ENCODE data around the gene ABR. TPM values are rescaled to one million over a fixed set of nuclear protein-coding genes. Genes with fewer than 3 reads are reported as not detected.

The ABR gene
- total and polyA plus RNA-seq, 4 donors: 2.7 to 12.9 (median 6.8) TPM

DNA sequence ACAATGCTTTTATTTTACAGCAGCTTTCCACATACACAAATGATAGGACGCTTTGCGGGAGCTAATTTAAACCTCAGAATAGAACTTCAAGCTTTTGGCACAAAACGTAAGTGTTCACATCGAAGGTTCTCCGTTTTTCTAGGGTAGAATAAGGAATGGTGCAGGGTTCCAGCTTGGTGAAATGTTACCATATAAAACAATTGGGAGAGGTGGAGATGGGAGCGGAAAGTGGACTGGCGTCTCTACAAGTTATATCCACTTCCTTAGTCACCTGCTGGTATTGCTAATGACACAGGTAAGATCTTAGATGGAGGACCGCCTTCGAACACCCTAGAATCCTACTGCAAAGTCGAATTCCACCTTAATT is 198.5 kb downstream of the ABR start:
- no peaks in the 10 kb centered on the region for H3K36me3 ChIP-seq (ENCODE audit: control insufficient read depth in 4 of 4, insufficient read depth in 3 of 4, low read depth in 1 of 4, low read length in 3 of 4)
- H3K4me1 ChIP-seq (ENCODE audit: control insufficient read depth in 4 of 4, insufficient read depth in 4 of 4, low read length in 3 of 4): peaks cover 0 to 23% (median 15%) of the 10 kb centered on the region in 4 donors
- H3K4me3 ChIP-seq (ENCODE audit: low read depth in 1 of 3, low read length in 3 of 3): no peak overlapping the region
- H3K27me3 ChIP-seq (ENCODE audit: control insufficient read depth in 4 of 4, insufficient read depth in 4 of 4, low read length in 3 of 4): no peaks in the 10 kb centered on the region
- H3K9me3 ChIP-seq (ENCODE audit: control insufficient read depth in 4 of 4, low read length in 3 of 4): no peaks in the 10 kb centered on the region
- no peak overlapping the region for H3K9ac ChIP-seq (ENCODE audit: low read depth in 1 of 2, low read length in 2 of 2)
- no peak for TF ChIP-seq REST (IDR thresholded peaks at IDR 0.05)
- no peak for TF ChIP-seq JUND (IDR thresholded peaks at IDR 0.05)
- no peak for TF ChIP-seq SP1 (IDR thresholded peaks at IDR 0.05)
- TF ChIP-seq, protein P1, sequence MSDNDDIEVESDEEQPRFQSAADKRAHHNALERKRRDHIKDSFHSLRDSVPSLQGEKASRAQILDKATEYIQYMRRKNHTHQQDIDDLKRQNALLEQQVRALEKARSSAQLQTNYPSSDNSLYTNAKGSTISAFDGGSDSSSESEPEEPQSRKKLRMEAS (IDR thresholded peaks at IDR 0.05): no peak
- TF ChIP-seq, protein P2, sequence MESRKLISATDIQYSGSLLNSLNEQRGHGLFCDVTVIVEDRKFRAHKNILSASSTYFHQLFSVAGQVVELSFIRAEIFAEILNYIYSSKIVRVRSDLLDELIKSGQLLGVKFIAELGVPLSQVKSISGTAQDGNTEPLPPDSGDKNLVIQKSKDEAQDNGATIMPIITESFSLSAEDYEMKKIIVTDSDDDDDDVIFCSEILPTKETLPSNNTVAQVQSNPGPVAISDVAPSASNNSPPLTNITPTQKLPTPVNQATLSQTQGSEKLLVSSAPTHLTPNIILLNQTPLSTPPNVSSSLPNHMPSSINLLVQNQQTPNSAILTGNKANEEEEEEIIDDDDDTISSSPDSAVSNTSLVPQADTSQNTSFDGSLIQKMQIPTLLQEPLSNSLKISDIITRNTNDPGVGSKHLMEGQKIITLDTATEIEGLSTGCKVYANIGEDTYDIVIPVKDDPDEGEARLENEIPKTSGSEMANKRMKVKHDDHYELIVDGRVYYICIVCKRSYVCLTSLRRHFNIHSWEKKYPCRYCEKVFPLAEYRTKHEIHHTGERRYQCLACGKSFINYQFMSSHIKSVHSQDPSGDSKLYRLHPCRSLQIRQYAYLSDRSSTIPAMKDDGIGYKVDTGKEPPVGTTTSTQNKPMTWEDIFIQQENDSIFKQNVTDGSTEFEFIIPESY (IDR thresholded peaks at IDR 0.05): no peak
- no peak for TF ChIP-seq FOXA1 (IDR thresholded peaks at IDR 0.05)
- no peak for TF ChIP-seq NR2F2 (IDR thresholded peaks at IDR 0.05)
- TF ChIP-seq FOXA2 (IDR thresholded peaks at IDR 0.05): no peak
- no peak for TF ChIP-seq EGR1 (IDR thresholded peaks at IDR 0.05; ENCODE audit: low read depth in 2 of 2)
- TF ChIP-seq CTCF (IDR thresholded peaks at IDR 0.05; ENCODE audit: low read depth, low read length, missing input control): no peak
- no peak for TF ChIP-seq RAD21 (IDR thresholded peaks at IDR 0.05)
- H3K27ac ChIP-seq (ENCODE audit: low read depth in 1 of 2, low read length in 2 of 2): peak overlapping the region in 1 of 2 donors; percentile 28
- WGBS: 35% methylated on average over 10 of the region's 10 CpGs
- DNase-seq (ENCODE audit: low spot score): no peak

DNA sequence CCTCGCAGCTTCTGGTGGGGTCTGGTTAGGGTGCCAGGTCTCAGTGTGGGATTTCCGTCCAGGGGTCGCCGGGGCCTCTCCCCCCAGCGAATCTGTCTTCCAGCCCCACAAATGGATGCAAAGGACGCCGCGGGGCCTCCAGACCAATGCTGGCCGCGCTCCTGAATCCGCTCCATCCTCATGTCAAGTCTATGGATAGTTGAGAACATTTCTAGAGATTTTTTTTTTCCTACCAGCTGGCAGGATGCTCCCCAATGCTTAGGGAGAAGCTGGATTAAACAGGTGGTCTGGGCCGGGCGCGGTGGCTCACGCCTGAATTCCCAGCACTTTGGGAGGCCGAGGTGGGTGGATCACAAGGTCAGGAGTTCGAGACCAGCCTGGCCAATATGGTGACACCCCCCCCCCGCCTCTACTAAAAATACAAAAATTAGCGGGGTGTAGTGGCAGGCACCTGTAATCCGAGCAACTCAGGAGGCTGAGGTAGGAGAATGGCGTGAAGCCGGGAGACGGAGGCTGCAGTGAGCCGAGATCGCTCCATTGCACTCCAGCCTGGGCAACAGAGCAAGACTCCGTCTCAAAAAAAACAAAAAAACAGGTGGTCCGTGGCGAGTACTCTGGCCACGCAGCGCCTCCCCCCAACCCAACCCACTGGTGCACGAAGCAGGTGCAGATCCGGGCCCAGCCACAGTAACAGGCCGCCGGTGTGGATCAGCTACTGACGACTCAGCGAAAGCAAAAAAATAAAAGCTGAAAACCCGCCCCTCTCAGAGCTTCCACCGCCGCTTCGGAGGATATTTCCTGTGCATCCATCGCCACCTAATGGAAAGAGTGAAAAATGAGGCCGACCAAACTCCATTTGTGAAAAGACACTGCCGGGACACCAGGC is 199.1 kb downstream of the ABR start:
- Histone ChIP-seq H3K4me3 (ENCODE audit: low read depth in 1 of 3, low read length in 3 of 3) (peak overlapping the region; percentile 20 to 79 (median 29)), H3K36me3 (ENCODE audit: control insufficient read depth in 4 of 4, insufficient read depth in 3 of 4, low read depth in 1 of 4, low read length in 3 of 4) (no peaks in the 10 kb centered on the region), H3K27me3 (ENCODE audit: control insufficient read depth in 4 of 4, insufficient read depth in 4 of 4, low read length in 3 of 4) (no peaks in the 10 kb centered on the region), H3K4me1 (ENCODE audit: control insufficient read depth in 4 of 4, insufficient read depth in 4 of 4, low read length in 3 of 4) (peaks cover 0 to 23% (median 15%) of the 10 kb centered on the region in 4 donors), H3K9me3 (ENCODE audit: control insufficient read depth in 4 of 4, low read length in 3 of 4) (no peaks in the 10 kb centered on the region), H3K9ac (ENCODE audit: low read depth in 1 of 2, low read length in 2 of 2) (peak overlapping the region in 1 of 2 donors; percentile 36), H3K27ac (ENCODE audit: low read depth in 1 of 2, low read length in 2 of 2) (peak overlapping the region; percentile 62 to 66)
- WGBS: 33% methylated on average over 43 of the region's 43 CpGs
- peak; percentile 56 for DNase-seq (ENCODE audit: low spot score)
- TF ChIP-seq, protein P1 (IDR thresholded peaks at IDR 0.05): no peak
- TF ChIP-seq SP1 (IDR thresholded peaks at IDR 0.05) (no peak), ATF3 (IDR thresholded peaks at IDR 0.05) (no peak), GABPA (IDR thresholded peaks at IDR 0.05 in 1 of 2, conservative IDR thresholded peaks at IDR 0.05 in 1 of 2) (no peak), JUND (IDR thresholded peaks at IDR 0.05) (no peak), REST (IDR thresholded peaks at IDR 0.05) (no peak), NR2F2 (IDR thresholded peaks at IDR 0.05) (no peak), HNF4G (IDR thresholded peaks at IDR 0.05) (no peak), EGR1 (IDR thresholded peaks at IDR 0.05; ENCODE audit: low read depth in 2 of 2) (no peak), RAD21 (IDR thresholded peaks at IDR 0.05) (peak; percentile 95 to 96), YY1 (IDR thresholded peaks at IDR 0.05) (no peak)
- TF ChIP-seq, protein P2 (IDR thresholded peaks at IDR 0.05): no peak

Measured in liver (tissue), 9 donors.